Measurements from ENCODE around the gene CAPN5. TPM values are rescaled to one million over a fixed set of nuclear protein-coding genes. Genes with fewer than 3 reads are reported as not detected.

Gene CAPN5
- total and polyA plus RNA-seq, 2 donors from 2014 or later: 20.0 to 36.0 TPM

GRCh38 chr11:77020734-77021133, 46.0 kb upstream of the CAPN5 start:
- Histone ChIP-seq H3K36me3 (ENCODE audit: control insufficient read depth in 2 of 3, insufficient read depth in 3 of 3, low read length in 3 of 3) (no peaks in the 10 kb centered on the region), H3K9me3 (ENCODE audit: control insufficient read depth in 2 of 3, insufficient read depth in 1 of 3, low read length in 3 of 3) (no peaks in the 10 kb centered on the region), H3K4me1 (ENCODE audit: control insufficient read depth in 2 of 3, insufficient read depth in 2 of 3, low read depth in 1 of 3, low read length in 3 of 3) (no peaks in the 10 kb centered on the region), H3K27ac (ENCODE audit: low read depth in 2 of 2, low read length in 2 of 2) (no peak overlapping the region), H3K27me3 (ENCODE audit: control insufficient read depth, insufficient read depth, low read length) (no peaks in the 10 kb centered on the region), H3K9ac (ENCODE audit: low read length in 3 of 3) (no peak overlapping the region), H3K4me3 (ENCODE audit: low read length in 3 of 3) (no peak overlapping the region)
- TF ChIP-seq, protein P1, sequence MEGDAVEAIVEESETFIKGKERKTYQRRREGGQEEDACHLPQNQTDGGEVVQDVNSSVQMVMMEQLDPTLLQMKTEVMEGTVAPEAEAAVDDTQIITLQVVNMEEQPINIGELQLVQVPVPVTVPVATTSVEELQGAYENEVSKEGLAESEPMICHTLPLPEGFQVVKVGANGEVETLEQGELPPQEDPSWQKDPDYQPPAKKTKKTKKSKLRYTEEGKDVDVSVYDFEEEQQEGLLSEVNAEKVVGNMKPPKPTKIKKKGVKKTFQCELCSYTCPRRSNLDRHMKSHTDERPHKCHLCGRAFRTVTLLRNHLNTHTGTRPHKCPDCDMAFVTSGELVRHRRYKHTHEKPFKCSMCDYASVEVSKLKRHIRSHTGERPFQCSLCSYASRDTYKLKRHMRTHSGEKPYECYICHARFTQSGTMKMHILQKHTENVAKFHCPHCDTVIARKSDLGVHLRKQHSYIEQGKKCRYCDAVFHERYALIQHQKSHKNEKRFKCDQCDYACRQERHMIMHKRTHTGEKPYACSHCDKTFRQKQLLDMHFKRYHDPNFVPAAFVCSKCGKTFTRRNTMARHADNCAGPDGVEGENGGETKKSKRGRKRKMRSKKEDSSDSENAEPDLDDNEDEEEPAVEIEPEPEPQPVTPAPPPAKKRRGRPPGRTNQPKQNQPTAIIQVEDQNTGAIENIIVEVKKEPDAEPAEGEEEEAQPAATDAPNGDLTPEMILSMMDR (IDR thresholded peaks at IDR 0.05; ENCODE audit: borderline replicate concordance, extremely low read depth, insufficient read depth): no peak
- no peak for FAIRE-seq
- intact Hi-C loops (cut with DNase I): no loop called here
- DNase-seq: no peak

GRCh38 chr11:77024745-77025144, 42.0 kb upstream of the CAPN5 start:
- Histone ChIP-seq H3K27ac (ENCODE audit: low read depth in 2 of 2, low read length in 2 of 2) (no peak overlapping the region), H3K4me1 (ENCODE audit: control insufficient read depth in 2 of 3, insufficient read depth in 2 of 3, low read depth in 1 of 3, low read length in 3 of 3) (no peaks in the 10 kb centered on the region), H3K4me3 (ENCODE audit: low read length in 3 of 3) (no peak overlapping the region), H3K36me3 (ENCODE audit: control insufficient read depth in 2 of 3, insufficient read depth in 3 of 3, low read length in 3 of 3) (no peaks in the 10 kb centered on the region), H3K27me3 (ENCODE audit: control insufficient read depth, insufficient read depth, low read length) (no peaks in the 10 kb centered on the region), H3K9me3 (ENCODE audit: control insufficient read depth in 2 of 3, insufficient read depth in 1 of 3, low read length in 3 of 3) (no peaks in the 10 kb centered on the region), H3K9ac (ENCODE audit: low read length in 3 of 3) (no peak overlapping the region)
- FAIRE-seq: no peak
- intact Hi-C loops (cut with DNase I): no loop called here
- no peak for DNase-seq
- TF ChIP-seq, protein P1 (IDR thresholded peaks at IDR 0.05; ENCODE audit: borderline replicate concordance, extremely low read depth, insufficient read depth): no peak

GRCh38 chr11:77026221-77026620, 40.5 kb upstream of the CAPN5 start:
- Histone ChIP-seq H3K27ac (ENCODE audit: low read depth in 2 of 2, low read length in 2 of 2) (no peak overlapping the region), H3K27me3 (ENCODE audit: control insufficient read depth, insufficient read depth, low read length) (no peaks in the 10 kb centered on the region), H3K4me1 (ENCODE audit: control insufficient read depth in 2 of 3, insufficient read depth in 2 of 3, low read depth in 1 of 3, low read length in 3 of 3) (no peaks in the 10 kb centered on the region), H3K9me3 (ENCODE audit: control insufficient read depth in 2 of 3, insufficient read depth in 1 of 3, low read length in 3 of 3) (no peaks in the 10 kb centered on the region), H3K4me3 (ENCODE audit: low read length in 3 of 3) (no peak overlapping the region), H3K9ac (ENCODE audit: low read length in 3 of 3) (no peak overlapping the region), H3K36me3 (ENCODE audit: control insufficient read depth in 2 of 3, insufficient read depth in 3 of 3, low read length in 3 of 3) (no peaks in the 10 kb centered on the region)
- intact Hi-C loops (cut with DNase I): no loop called here
- FAIRE-seq (no peak), DNase-seq (no peak)
- TF ChIP-seq, protein P1 (IDR thresholded peaks at IDR 0.05; ENCODE audit: borderline replicate concordance, extremely low read depth, insufficient read depth): no peak

GRCh38 chr11:77026743-77027142, 40.0 kb upstream of the CAPN5 start:
- Histone ChIP-seq H3K4me1 (ENCODE audit: control insufficient read depth in 2 of 3, insufficient read depth in 2 of 3, low read depth in 1 of 3, low read length in 3 of 3) (no peaks in the 10 kb centered on the region), H3K4me3 (ENCODE audit: low read length in 3 of 3) (no peak overlapping the region), H3K27me3 (ENCODE audit: control insufficient read depth, insufficient read depth, low read length) (no peaks in the 10 kb centered on the region), H3K27ac (ENCODE audit: low read depth in 2 of 2, low read length in 2 of 2) (no peak overlapping the region), H3K36me3 (ENCODE audit: control insufficient read depth in 2 of 3, insufficient read depth in 3 of 3, low read length in 3 of 3) (no peaks in the 10 kb centered on the region), H3K9me3 (ENCODE audit: control insufficient read depth in 2 of 3, insufficient read depth in 1 of 3, low read length in 3 of 3) (no peaks in the 10 kb centered on the region), H3K9ac (ENCODE audit: low read length in 3 of 3) (no peak overlapping the region)
- TF ChIP-seq, protein P1 (IDR thresholded peaks at IDR 0.05; ENCODE audit: borderline replicate concordance, extremely low read depth, insufficient read depth): no peak
- intact Hi-C loops (cut with DNase I): no loop called here
- no peak for DNase-seq
- FAIRE-seq: no peak

All from kidney (tissue), 14 donors.